Measurements from ENCODE around the gene MYCBP2. TPM values are rescaled to one million over a fixed set of nuclear protein-coding genes. Genes with fewer than 3 reads are reported as not detected.

The MYCBP2 gene
- polyA plus RNA-seq, 1 of the 3 experiments (the other 2 are of a cell fraction), result 18.5 TPM

DNA sequence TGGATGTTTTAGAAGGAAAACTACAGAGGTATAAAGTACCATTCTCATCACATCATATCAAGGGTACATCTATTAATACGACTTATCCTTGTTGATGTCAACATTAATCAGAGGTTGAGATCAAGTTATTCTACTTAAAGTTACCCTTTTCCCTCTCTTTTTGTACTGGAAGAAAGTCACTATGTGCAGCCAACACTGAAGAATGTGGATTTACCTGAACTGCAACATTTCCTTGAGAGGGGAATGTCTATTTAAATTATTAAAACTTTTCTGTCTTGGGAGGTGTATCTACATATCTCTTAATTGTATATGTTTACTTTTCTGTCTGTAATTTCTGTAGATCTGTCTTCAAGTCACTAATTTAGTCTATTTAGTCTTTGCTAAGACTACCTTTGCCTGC, 297.5 kb downstream of the MYCBP2 start (continued):
- no peak for TF ChIP-seq USF1 (IDR thresholded peaks at IDR 0.05; ENCODE audit: borderline replicate concordance, low read depth)
- no peak for TF ChIP-seq GATA2 (CRISPR knock-in tag; IDR thresholded peaks at IDR 0.05)
- no peak for TF ChIP-seq MEF2A (IDR thresholded peaks at IDR 0.05; ENCODE audit: borderline replicate concordance, low read depth)
- TF ChIP-seq USF2 (IDR thresholded peaks at IDR 0.05; ENCODE audit: borderline replicate concordance, low read depth, low read length), result no peak

DNA sequence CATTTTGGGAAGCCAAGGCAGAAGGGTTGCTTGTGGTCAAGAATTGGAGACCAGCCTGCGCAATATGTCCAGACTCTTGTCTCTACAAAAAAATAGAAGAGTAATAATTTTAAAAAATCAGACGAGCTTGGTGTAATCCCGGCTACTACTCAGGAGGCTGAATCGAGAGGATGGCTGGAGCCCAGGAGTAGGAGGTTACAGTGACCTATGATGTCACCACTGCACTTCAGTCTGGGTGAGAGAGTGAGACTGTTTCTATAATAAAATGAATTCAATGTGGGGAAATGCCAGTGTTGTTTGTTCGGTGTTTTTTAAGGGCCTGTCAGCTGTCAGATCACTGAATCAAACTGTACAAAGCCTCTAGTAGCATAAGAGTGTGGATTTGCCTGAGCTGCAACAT, 298.7 kb downstream of the MYCBP2 start:
- Histone ChIP-seq H3K4me3 (ENCODE audit: low read depth in 2 of 2, low read length in 1 of 2) (peak overlapping the region in 1 of 2 experiments; percentile 87; a peak in 1 of 4 replicates), H3K36me3 (replicated peaks in 1 of 2; ENCODE audit: control insufficient read depth in 1 of 2, insufficient read depth in 2 of 2, low read length in 1 of 2) (no peaks in the 10 kb centered on the region), H3K4me2 (peak overlapping the region; percentile 70), H3K9ac (no peak overlapping the region), H3K9me3 (no peaks in the 10 kb centered on the region), H3K4me1 (ENCODE audit: control insufficient read depth in 1 of 2, insufficient read depth in 2 of 2, low read depth in 1 of 2, low read length in 1 of 2) (peaks cover 9 to 14% of the 10 kb centered on the region in 2 experiments; a peak in 3 of 4 replicates), H3F3A (replicated peaks; ENCODE audit: insufficient read depth) (peaks cover 10% of the 10 kb centered on the region), H3K9me2 (no peaks in the 10 kb centered on the region), H3K79me2 (ENCODE audit: insufficient read depth) (peaks cover 32% of the 10 kb centered on the region), H2AFZ (ENCODE audit: low read depth) (peak overlapping the region; percentile 86), H3K27ac (ENCODE audit: low read depth in 2 of 2, low read length in 1 of 2) (peak overlapping the region in 1 of 2 experiments; percentile 82; a peak in 2 of 4 replicates), H4K20me1 (ENCODE audit: insufficient read depth) (peaks cover 31% of the 10 kb centered on the region), H3K27me3 (ENCODE audit: insufficient read depth) (no peaks in the 10 kb centered on the region)
- TF ChIP-seq YY1 (IDR thresholded peaks at IDR 0.05; ENCODE audit: low read depth), result no peak
- TF ChIP-seq, protein P1, sequence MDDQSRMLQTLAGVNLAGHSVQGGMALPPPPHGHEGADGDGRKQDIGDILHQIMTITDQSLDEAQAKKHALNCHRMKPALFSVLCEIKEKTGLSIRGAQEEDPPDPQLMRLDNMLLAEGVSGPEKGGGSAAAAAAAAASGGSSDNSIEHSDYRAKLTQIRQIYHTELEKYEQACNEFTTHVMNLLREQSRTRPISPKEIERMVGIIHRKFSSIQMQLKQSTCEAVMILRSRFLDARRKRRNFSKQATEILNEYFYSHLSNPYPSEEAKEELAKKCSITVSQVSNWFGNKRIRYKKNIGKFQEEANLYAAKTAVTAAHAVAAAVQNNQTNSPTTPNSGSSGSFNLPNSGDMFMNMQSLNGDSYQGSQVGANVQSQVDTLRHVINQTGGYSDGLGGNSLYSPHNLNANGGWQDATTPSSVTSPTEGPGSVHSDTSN (IDR thresholded peaks at IDR 0.05), result no peak
- no peak for TF ChIP-seq JUND (IDR thresholded peaks at IDR 0.05)
- TF ChIP-seq FOXJ3 (CRISPR knock-in tag; IDR thresholded peaks at IDR 0.05), result no peak
- TF ChIP-seq FOSL2 (IDR thresholded peaks at IDR 0.05; ENCODE audit: borderline replicate concordance, low read depth), result no peak
- no peak for TF ChIP-seq REST (IDR thresholded peaks at IDR 0.05; ENCODE audit: low read depth, low read length)
- TF ChIP-seq, protein P2, sequence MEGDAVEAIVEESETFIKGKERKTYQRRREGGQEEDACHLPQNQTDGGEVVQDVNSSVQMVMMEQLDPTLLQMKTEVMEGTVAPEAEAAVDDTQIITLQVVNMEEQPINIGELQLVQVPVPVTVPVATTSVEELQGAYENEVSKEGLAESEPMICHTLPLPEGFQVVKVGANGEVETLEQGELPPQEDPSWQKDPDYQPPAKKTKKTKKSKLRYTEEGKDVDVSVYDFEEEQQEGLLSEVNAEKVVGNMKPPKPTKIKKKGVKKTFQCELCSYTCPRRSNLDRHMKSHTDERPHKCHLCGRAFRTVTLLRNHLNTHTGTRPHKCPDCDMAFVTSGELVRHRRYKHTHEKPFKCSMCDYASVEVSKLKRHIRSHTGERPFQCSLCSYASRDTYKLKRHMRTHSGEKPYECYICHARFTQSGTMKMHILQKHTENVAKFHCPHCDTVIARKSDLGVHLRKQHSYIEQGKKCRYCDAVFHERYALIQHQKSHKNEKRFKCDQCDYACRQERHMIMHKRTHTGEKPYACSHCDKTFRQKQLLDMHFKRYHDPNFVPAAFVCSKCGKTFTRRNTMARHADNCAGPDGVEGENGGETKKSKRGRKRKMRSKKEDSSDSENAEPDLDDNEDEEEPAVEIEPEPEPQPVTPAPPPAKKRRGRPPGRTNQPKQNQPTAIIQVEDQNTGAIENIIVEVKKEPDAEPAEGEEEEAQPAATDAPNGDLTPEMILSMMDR (IDR thresholded peaks at IDR 0.05), result no peak
- no peak for TF ChIP-seq GABPA (IDR thresholded peaks at IDR 0.05; ENCODE audit: low read depth)
- no peak for TF ChIP-seq MAX (IDR thresholded peaks at IDR 0.05; ENCODE audit: low read depth)
- no peak for TF ChIP-seq MXI1 (IDR thresholded peaks at IDR 0.05; ENCODE audit: low read depth, low read length)
- TF ChIP-seq EZH2phosphoT487 (IDR thresholded peaks at IDR 0.05; ENCODE audit: borderline replicate concordance, low read depth), result no peak
- TF ChIP-seq RCOR1 (IDR thresholded peaks at IDR 0.05; ENCODE audit: low read length), result no peak
- TF ChIP-seq RAD21 (IDR thresholded peaks at IDR 0.05; ENCODE audit: low read length), result no peak
- TF ChIP-seq NFIC (IDR thresholded peaks at IDR 0.05; ENCODE audit: borderline replicate concordance), result no peak
- TF ChIP-seq ZBTB33 (IDR thresholded peaks at IDR 0.05; ENCODE audit: borderline replicate concordance, low read depth), result no peak
- POLR2A ChIA-PET, result no interaction called here
- no peak for DNase-seq
- CTCF ChIA-PET, result no interaction called here
- 74% methylated on average over 5 of the region's 5 CpGs for WGBS (ENCODE audit: low lambda C conversion rate)
